Measurements from ENCODE around the gene ADA. TPM values are rescaled to one million over a fixed set of nuclear protein-coding genes. Genes with fewer than 3 reads are reported as not detected.
"Not testable (repeated sequence)": the region's sequence is repeated elsewhere in the genome, so short reads cannot be mapped to it uniquely, and the experiment has no call there.

ADA gene
- total and polyA plus RNA-seq, 9 donors: 4.0 to 9.1 (median 6.2) TPM

- H3K4me1 ChIP-seq (ENCODE audit: control insufficient read depth, insufficient read depth, low read length): peaks cover 45% of the 10 kb centered on the region
- H3K36me3 ChIP-seq (ENCODE audit: control insufficient read depth, insufficient read depth, low read length): peaks cover 7% of the 10 kb centered on the region
- H3K4me3 ChIP-seq (ENCODE audit: low read length): no peak overlapping the region
- no CpG with 5 or more reads among the region's 3 CpGs for WGBS (ENCODE audit: insufficient coverage)
- no peak overlapping the region for H3K27ac ChIP-seq (ENCODE audit: low read length)
- no peaks in the 10 kb centered on the region for H3K27me3 ChIP-seq (ENCODE audit: control insufficient read depth, insufficient read depth, low read length)
- no peaks in the 10 kb centered on the region for H3K9me3 ChIP-seq (replicated peaks; ENCODE audit: control insufficient read depth, low read depth, low read length)
- DNase-seq: no peak
These were observed 54.6 kb downstream of the ADA start for GRCh38 chr20:44596876-44597275.

GRCh38 chr20:44596010-44596409 lies 55.5 kb downstream of the ADA start:
- 89% methylated on average over 4 of the region's 4 CpGs for WGBS (ENCODE audit: insufficient coverage)
- Histone ChIP-seq H3K27ac (ENCODE audit: low read length) (no peak overlapping the region), H3K4me1 (ENCODE audit: control insufficient read depth, insufficient read depth, low read length) (peaks cover 36% of the 10 kb centered on the region), H3K9me3 (replicated peaks; ENCODE audit: control insufficient read depth, low read depth, low read length) (no peaks in the 10 kb centered on the region), H3K4me3 (ENCODE audit: low read length) (no peak overlapping the region), H3K27me3 (ENCODE audit: control insufficient read depth, insufficient read depth, low read length) (no peaks in the 10 kb centered on the region), H3K36me3 (ENCODE audit: control insufficient read depth, insufficient read depth, low read length) (peaks cover 13% of the 10 kb centered on the region)
- DNase-seq: no peak

GRCh38 chr20:44594730-44595129 lies 56.8 kb downstream of the ADA start:
- Histone ChIP-seq H3K4me1 (ENCODE audit: control insufficient read depth, insufficient read depth, low read length) (peaks cover 24% of the 10 kb centered on the region), H3K9me3 (replicated peaks; ENCODE audit: control insufficient read depth, low read depth, low read length) (no peaks in the 10 kb centered on the region), H3K36me3 (ENCODE audit: control insufficient read depth, insufficient read depth, low read length) (peaks cover 24% of the 10 kb centered on the region), H3K27me3 (ENCODE audit: control insufficient read depth, insufficient read depth, low read length) (no peaks in the 10 kb centered on the region), H3K27ac (ENCODE audit: low read length) (no peak overlapping the region), H3K4me3 (ENCODE audit: low read length) (no peak overlapping the region)
- WGBS (ENCODE audit: insufficient coverage): no CpG with 5 or more reads among the region's 1 CpG
- DNase-seq: peak; percentile 53

- Histone ChIP-seq H3K4me3 (ENCODE audit: low read length) (no peak overlapping the region), H3K36me3 (ENCODE audit: control insufficient read depth, insufficient read depth, low read length) (peaks cover 24% of the 10 kb centered on the region), H3K9me3 (replicated peaks; ENCODE audit: control insufficient read depth, low read depth, low read length) (no peaks in the 10 kb centered on the region), H3K27ac (ENCODE audit: low read length) (no peak overlapping the region), H3K27me3 (ENCODE audit: control insufficient read depth, insufficient read depth, low read length) (no peaks in the 10 kb centered on the region), H3K4me1 (ENCODE audit: control insufficient read depth, insufficient read depth, low read length) (peaks cover 19% of the 10 kb centered on the region)
- no peak for DNase-seq
- no CpG with 5 or more reads among the region's 2 CpGs for WGBS (ENCODE audit: insufficient coverage)
These were observed 57.7 kb downstream of the ADA start for GRCh38 chr20:44593751-44594150.

- Histone ChIP-seq H3K9me3 (replicated peaks; ENCODE audit: control insufficient read depth, low read depth, low read length) (no peaks in the 10 kb centered on the region), H3K4me1 (ENCODE audit: control insufficient read depth, insufficient read depth, low read length) (peaks cover 12% of the 10 kb centered on the region), H3K36me3 (ENCODE audit: control insufficient read depth, insufficient read depth, low read length) (peaks cover 24% of the 10 kb centered on the region), H3K4me3 (ENCODE audit: low read length) (no peak overlapping the region), H3K27ac (ENCODE audit: low read length) (no peak overlapping the region), H3K27me3 (ENCODE audit: control insufficient read depth, insufficient read depth, low read length) (no peaks in the 10 kb centered on the region)
- DNase-seq: no peak
- WGBS (ENCODE audit: insufficient coverage): 83% methylated on average over 1 of the region's 3 CpGs
These were observed 59.1 kb downstream of the ADA start for GRCh38 chr20:44592366-44592765.

GRCh38 chr20:44590980-44591778 lies 60.3 kb downstream of the ADA start:
- DNase-seq: no peak
- H3K9me3 ChIP-seq (replicated peaks; ENCODE audit: control insufficient read depth, low read depth, low read length): no peaks in the 10 kb centered on the region
- H3K4me3 ChIP-seq (ENCODE audit: low read length): no peak overlapping the region
- no peaks in the 10 kb centered on the region for H3K27me3 ChIP-seq (ENCODE audit: control insufficient read depth, insufficient read depth, low read length)
- H3K36me3 ChIP-seq (ENCODE audit: control insufficient read depth, insufficient read depth, low read length): peaks cover 22% of the 10 kb centered on the region
- WGBS (ENCODE audit: insufficient coverage): 96% methylated on average over 6 of the region's 9 CpGs
- no peak overlapping the region for H3K27ac ChIP-seq (ENCODE audit: low read length)
- peaks cover 22% of the 10 kb centered on the region for H3K4me1 ChIP-seq (ENCODE audit: control insufficient read depth, insufficient read depth, low read length)

- peaks cover 31% of the 10 kb centered on the region for H3K4me1 ChIP-seq (ENCODE audit: control insufficient read depth, insufficient read depth, low read length)
- H3K4me3 ChIP-seq (ENCODE audit: low read length): no peak overlapping the region
- H3K27me3 ChIP-seq (ENCODE audit: control insufficient read depth, insufficient read depth, low read length): no peaks in the 10 kb centered on the region
- H3K27ac ChIP-seq (ENCODE audit: low read length): no peak overlapping the region
- peaks cover 22% of the 10 kb centered on the region for H3K36me3 ChIP-seq (ENCODE audit: control insufficient read depth, insufficient read depth, low read length)
- H3K9me3 ChIP-seq (replicated peaks; ENCODE audit: control insufficient read depth, low read depth, low read length): no peaks in the 10 kb centered on the region
- 80% methylated on average over 1 of the region's 4 CpGs for WGBS (ENCODE audit: insufficient coverage)
- no peak for DNase-seq
These were observed 62.0 kb downstream of the ADA start for GRCh38 chr20:44589537-44589936.

- not testable (repeated sequence) for DNase-seq; H3K27me3 ChIP-seq (ENCODE audit: control insufficient read depth, insufficient read depth, low read length); H3K9me3 ChIP-seq (replicated peaks; ENCODE audit: control insufficient read depth, low read depth, low read length); H3K4me3 ChIP-seq (ENCODE audit: low read length); H3K27ac ChIP-seq (ENCODE audit: low read length)
- Histone ChIP-seq H3K36me3 (ENCODE audit: control insufficient read depth, insufficient read depth, low read length) (peaks cover 22% of the 10 kb centered on the region), H3K4me1 (ENCODE audit: control insufficient read depth, insufficient read depth, low read length) (peaks cover 33% of the 10 kb centered on the region)
- WGBS (ENCODE audit: insufficient coverage): 99% methylated on average over 9 of the region's 9 CpGs
These were observed 63.2 kb downstream of the ADA start for GRCh38 chr20:44588321-44588720.

- Histone ChIP-seq H3K4me1 (ENCODE audit: control insufficient read depth, insufficient read depth, low read length) (peaks cover 39% of the 10 kb centered on the region), H3K36me3 (ENCODE audit: control insufficient read depth, insufficient read depth, low read length) (peaks cover 20% of the 10 kb centered on the region), H3K27ac (ENCODE audit: low read length) (peak overlapping the region; percentile 35), H3K27me3 (ENCODE audit: control insufficient read depth, insufficient read depth, low read length) (no peaks in the 10 kb centered on the region), H3K4me3 (ENCODE audit: low read length) (no peak overlapping the region), H3K9me3 (replicated peaks; ENCODE audit: control insufficient read depth, low read depth, low read length) (no peaks in the 10 kb centered on the region)
- 78% methylated on average over 3 of the region's 10 CpGs for WGBS (ENCODE audit: insufficient coverage)
- peak; percentile 45 for DNase-seq
These were observed 64.2 kb downstream of the ADA start for GRCh38 chr20:44587035-44587980.

- peak; percentile 42 for DNase-seq
- H3K9me3 ChIP-seq (replicated peaks; ENCODE audit: control insufficient read depth, low read depth, low read length): no peaks in the 10 kb centered on the region
- H3K36me3 ChIP-seq (ENCODE audit: control insufficient read depth, insufficient read depth, low read length): peaks cover 14% of the 10 kb centered on the region
- H3K4me1 ChIP-seq (ENCODE audit: control insufficient read depth, insufficient read depth, low read length): peaks cover 48% of the 10 kb centered on the region
- WGBS (ENCODE audit: insufficient coverage): 50% methylated on average over 1 of the region's 3 CpGs
- H3K27me3 ChIP-seq (ENCODE audit: control insufficient read depth, insufficient read depth, low read length): no peaks in the 10 kb centered on the region
- H3K4me3 ChIP-seq (ENCODE audit: low read length): no peak overlapping the region
- H3K27ac ChIP-seq (ENCODE audit: low read length): no peak overlapping the region
These were observed 65.1 kb downstream of the ADA start for GRCh38 chr20:44586289-44586911.
